Muscle of back (tissue), 11 donors: ENCODE data around the gene PTRH1. TPM values are rescaled to one million over a fixed set of nuclear protein-coding genes. Genes with fewer than 3 reads are reported as not detected.

ENCODE experiments used
- DNase-seq, 3 donors: peaks; one replicate each; pipeline versions ENCODE4 v3.0.0 to v3.0.0-alpha.2; 2013
- polyA plus RNA-seq, 10 donors: library from polyadenylated mRNA; unstranded; fragments of 120-200 nt; gene quantifications; one replicate each; pipeline ENCODE4 v1.2.1, GENCODE V29; 2013; ENCODE audit not compliant: insufficient read length in 10 of 10

The PTRH1 gene
- polyA plus RNA-seq, 10 donors = 4.4 to 8.2 (median 6.4) TPM

GRCh38 chr9:127722055-127722745, 6.7 kb upstream of the PTRH1 start:
- no peak for DNase-seq

- no peak for DNase-seq
These were observed 5.9 kb upstream of the PTRH1 start for GRCh38 chr9:127721391-127721821.

- no peak for DNase-seq
These were observed 5.4 kb upstream of the PTRH1 start for GRCh38 chr9:127720865-127721227.

- DNase-seq = no peak
These were observed 4.8 kb upstream of the PTRH1 start for GRCh38 chr9:127720031-127720864.

GRCh38 chr9:127717766-127718165, 2.3 kb upstream of the PTRH1 start:
- no peak for DNase-seq

GRCh38 chr9:127716412-127716811, 949 bp upstream of the PTRH1 start:
- no peak for DNase-seq

GRCh38 chr9:127714951-127715469, 453 bp downstream of the PTRH1 start:
- no peak for DNase-seq

GRCh38 chr9:127714020-127714750, 1.3 kb downstream of the PTRH1 start:
- DNase-seq = no peak

- DNase-seq = no peak
These were observed 2.6 kb downstream of the PTRH1 start for GRCh38 chr9:127712867-127713266.

- DNase-seq = no peak
These were observed 3.1 kb downstream of the PTRH1 start for GRCh38 chr9:127712371-127712770.

- DNase-seq = peak in 1 of 3 donors; percentile 69
These were observed 3.6 kb downstream of the PTRH1 start for GRCh38 chr9:127711831-127712274.

- no peak for DNase-seq
These were observed 4.2 kb downstream of the PTRH1 start for GRCh38 chr9:127711226-127711701.

- no peak for DNase-seq
These were observed 5.2 kb downstream of the PTRH1 start for GRCh38 chr9:127710204-127710783.

GRCh38 chr9:127708952-127709587, 6.4 kb downstream of the PTRH1 start:
- DNase-seq = no peak

- DNase-seq = no peak
These were observed 7.7 kb downstream of the PTRH1 start for GRCh38 chr9:127707766-127708165.

GRCh38 chr9:127706836-127707241, 8.6 kb downstream of the PTRH1 start, which contains the start of gene CFAP157:
Gene CFAP157 (plus strand): TSS chr9:127706988. CDS start chr9:127707032, 44 bp downstream.
- DNase-seq = no peak

GRCh38 chr9:127705577-127706379, 9.7 kb downstream of the PTRH1 start:
- no peak for DNase-seq

- DNase-seq = no peak
These were observed 12.0 kb downstream of the PTRH1 start for GRCh38 chr9:127703289-127703946.

GRCh38 chr9:127700594-127701255, 14.7 kb downstream of the PTRH1 start:
- no peak for DNase-seq
